ENCODE results near the gene MTARC2. TPM values are rescaled to one million over a fixed set of nuclear protein-coding genes. Genes with fewer than 3 reads are reported as not detected.
A peak's percentile ranks its signal among the peaks of the same experiment; 100 is the strongest.

MTARC2 gene
- total and polyA plus RNA-seq, 2 of the 13 experiments (the other 11 are each of a cell fraction or from before 2014, with no cell fraction given): 8.5 to 10.1 TPM

- no peak for TF ChIP-seq TCF12 (IDR thresholded peaks at IDR 0.05)
- no peak for TF ChIP-seq TCF12 (CRISPR knock-in tag; IDR thresholded peaks at IDR 0.05)
- no peak for TF ChIP-seq REXO4 (CRISPR knock-in tag; IDR thresholded peaks at IDR 0.05; ENCODE audit: borderline replicate concordance)
- no peak for TF ChIP-seq ZNF629 (CRISPR knock-in tag; conservative IDR thresholded peaks at IDR 0.05)
- TF ChIP-seq TOPORS (CRISPR knock-in tag; IDR thresholded peaks at IDR 0.05): no peak
- TF ChIP-seq IRF1 (CRISPR knock-in tag; IDR thresholded peaks at IDR 0.05; ENCODE audit: low read depth): no peak
- no peak for TF ChIP-seq MEIS2 (CRISPR knock-in tag; IDR thresholded peaks at IDR 0.05)
- no peak for TF ChIP-seq ZNF24 (IDR thresholded peaks at IDR 0.05)
- TF ChIP-seq LRRFIP1 (CRISPR knock-in tag; conservative IDR thresholded peaks at IDR 0.05): no peak
- 0 out of 2 replicates have a peak, but pooled peaks have one; percentile 24 for TF ChIP-seq ATF2 (CRISPR knock-in tag; IDR thresholded peaks at IDR 0.05)
- TF ChIP-seq ZMAT5 (CRISPR knock-in tag; IDR thresholded peaks at IDR 0.05; ENCODE audit: borderline replicate concordance, low read depth): no peak
- no peak for TF ChIP-seq NPAS2 (CRISPR knock-in tag; IDR thresholded peaks at IDR 0.05; ENCODE audit: borderline replicate concordance)
- TF ChIP-seq THYN1 (CRISPR knock-in tag; IDR thresholded peaks at IDR 0.05; ENCODE audit: borderline replicate concordance, low read depth): no peak
- TF ChIP-seq ATF7-NPFF (CRISPR knock-in tag; IDR thresholded peaks at IDR 0.05; ENCODE audit: low read depth): no peak
- no peak for TF ChIP-seq KDM5B (CRISPR knock-in tag; IDR thresholded peaks at IDR 0.05; ENCODE audit: borderline replicate concordance)
- no peak for TF ChIP-seq ZNF672 (CRISPR knock-in tag; IDR thresholded peaks at IDR 0.05)
- TF ChIP-seq KDM6A (CRISPR knock-in tag; IDR thresholded peaks at IDR 0.05; ENCODE audit: low read depth): peak; percentile 72
- TF ChIP-seq THRA (CRISPR knock-in tag; IDR thresholded peaks at IDR 0.05; ENCODE audit: borderline replicate concordance): no peak
- no peak for TF ChIP-seq ZNF367 (CRISPR knock-in tag; IDR thresholded peaks at IDR 0.05; ENCODE audit: borderline replicate concordance)
- no peak for TF ChIP-seq FOXM1 (CRISPR knock-in tag; IDR thresholded peaks at IDR 0.05)
- TF ChIP-seq POLR2AphosphoS2 (IDR thresholded peaks at IDR 0.05; ENCODE audit: low read depth, low read length): no peak
- no peak for TF ChIP-seq ZNF484 (CRISPR knock-in tag; IDR thresholded peaks at IDR 0.05; ENCODE audit: borderline replicate concordance, low read depth)
- TF ChIP-seq ZNF564 (CRISPR knock-in tag; IDR thresholded peaks at IDR 0.05): no peak
- TF ChIP-seq ZNF772 (CRISPR knock-in tag; IDR thresholded peaks at IDR 0.05): no peak
- no peak for TF ChIP-seq PHB2 (IDR thresholded peaks at IDR 0.05; ENCODE audit: partially characterized antibody)
Observed at GRCh38 chr1:220734571-220735326, 13.4 kb upstream of the MTARC2 start (continued).

Measured in HepG2 (cell line).